HG03175 (cell line): Measurements from ENCODE around the gene SOCS2.
"Not testable (repeated sequence)": the region's sequence is repeated elsewhere in the genome, so short reads cannot be mapped to it uniquely, and the experiment has no call there.

Experiments
- ATAC-seq: cut with Tn5 transposase; IDR thresholded peaks from one replicate; pipeline ENCODE4 v1.9.1; 2021; ENCODE audit warnings: mild to moderate bottlenecking, moderate library complexity; ENCODE audit not compliant: unreplicated experiment

Gene SOCS2

GRCh38 chr12:93571925-93572711 lies at the start of gene SOCS2:
Gene SOCS2 (plus strand): TSS chr12:93572675. CDS start chr12:93572898, 223 bp downstream.
- ATAC-seq = no peak

- ATAC-seq = no peak
Observed at GRCh38 chr12:93524386-93525133, 47.9 kb upstream of the SOCS2 start.

GRCh38 chr12:93526786-93527428 lies 45.6 kb upstream of the SOCS2 start:
- no peak for ATAC-seq

GRCh38 chr12:93530358-93530757 lies 42.1 kb upstream of the SOCS2 start:
- ATAC-seq = no peak

GRCh38 chr12:93533310-93533709 lies 39.2 kb upstream of the SOCS2 start:
- no peak for ATAC-seq

- no peak for ATAC-seq
Observed at GRCh38 chr12:93536111-93536765, 36.2 kb upstream of the SOCS2 start.

GRCh38 chr12:93536766-93537488 lies 35.5 kb upstream of the SOCS2 start:
- peak; percentile 90 for ATAC-seq

GRCh38 chr12:93537769-93538168 lies 34.7 kb upstream of the SOCS2 start:
- ATAC-seq = no peak

- no peak for ATAC-seq
Observed at GRCh38 chr12:93539821-93540220, 32.7 kb upstream of the SOCS2 start.

GRCh38 chr12:93540466-93540865 lies 32.0 kb upstream of the SOCS2 start:
- no peak for ATAC-seq

GRCh38 chr12:93541578-93542225 lies 30.8 kb upstream of the SOCS2 start:
- ATAC-seq = no peak

- ATAC-seq = no peak
Observed at GRCh38 chr12:93547778-93548177, 24.7 kb upstream of the SOCS2 start.

GRCh38 chr12:93549174-93549573 lies 23.3 kb upstream of the SOCS2 start:
- no peak for ATAC-seq

GRCh38 chr12:93550748-93551611 lies 21.5 kb upstream of the SOCS2 start:
- ATAC-seq = no peak

- no peak for ATAC-seq
Observed at GRCh38 chr12:93552427-93552826, 20.0 kb upstream of the SOCS2 start.

- ATAC-seq = not testable (repeated sequence)
Observed at GRCh38 chr12:93557879-93558278, 14.6 kb upstream of the SOCS2 start.

- not testable (repeated sequence) for ATAC-seq
Observed at GRCh38 chr12:93558685-93559084, 13.8 kb upstream of the SOCS2 start.

GRCh38 chr12:93563807-93564538 lies 8.5 kb upstream of the SOCS2 start:
- no peak for ATAC-seq
